Upper lobe of left lung (tissue), 4 donors: ENCODE results near the gene UBE2U.

Source experiments
- POLR2A ChIP-seq, 4 donors: fragments of 450-650 bp; IDR thresholded peaks; one replicate each; pipeline ENCODE4 v1.5.1; 2016 to 2017; ENCODE audit warnings: antibody characterized with exemption in 4 of 4, mild to moderate bottlenecking in 2 of 4
- TF ChIP-seq, protein P1 (sequence below), 6 experiments: fragments of 450-650 bp in 4 of 6; fragments of 200-600 bp in 2 of 6; sonication (generic) in 2 of 6; IDR thresholded peaks; one replicate each; pipeline ENCODE4 v1.5.1; 2016 to 2019; ENCODE audit warnings: antibody characterized with exemption in 6 of 6

DNA sequence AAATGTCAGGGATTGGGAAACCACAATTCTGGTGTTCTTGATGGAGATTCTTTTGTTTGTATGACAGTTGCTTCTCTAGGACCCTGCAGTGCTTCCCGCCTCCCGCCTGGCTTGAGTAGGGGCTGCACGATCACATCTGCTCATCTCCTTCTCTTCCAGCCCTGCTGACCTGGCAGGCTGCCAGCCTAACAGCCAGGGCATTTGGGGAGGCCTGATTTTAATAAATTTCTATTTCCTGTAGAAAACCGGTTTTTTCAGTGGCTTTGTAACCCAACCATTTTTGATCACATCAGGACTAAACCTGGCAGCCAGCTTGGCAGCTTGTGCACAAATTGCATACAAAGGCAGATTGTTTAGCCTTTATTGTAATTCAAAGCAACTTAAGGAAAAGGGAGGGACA lies 78.9 kb downstream of the UBE2U start:
- TF ChIP-seq, protein P1, sequence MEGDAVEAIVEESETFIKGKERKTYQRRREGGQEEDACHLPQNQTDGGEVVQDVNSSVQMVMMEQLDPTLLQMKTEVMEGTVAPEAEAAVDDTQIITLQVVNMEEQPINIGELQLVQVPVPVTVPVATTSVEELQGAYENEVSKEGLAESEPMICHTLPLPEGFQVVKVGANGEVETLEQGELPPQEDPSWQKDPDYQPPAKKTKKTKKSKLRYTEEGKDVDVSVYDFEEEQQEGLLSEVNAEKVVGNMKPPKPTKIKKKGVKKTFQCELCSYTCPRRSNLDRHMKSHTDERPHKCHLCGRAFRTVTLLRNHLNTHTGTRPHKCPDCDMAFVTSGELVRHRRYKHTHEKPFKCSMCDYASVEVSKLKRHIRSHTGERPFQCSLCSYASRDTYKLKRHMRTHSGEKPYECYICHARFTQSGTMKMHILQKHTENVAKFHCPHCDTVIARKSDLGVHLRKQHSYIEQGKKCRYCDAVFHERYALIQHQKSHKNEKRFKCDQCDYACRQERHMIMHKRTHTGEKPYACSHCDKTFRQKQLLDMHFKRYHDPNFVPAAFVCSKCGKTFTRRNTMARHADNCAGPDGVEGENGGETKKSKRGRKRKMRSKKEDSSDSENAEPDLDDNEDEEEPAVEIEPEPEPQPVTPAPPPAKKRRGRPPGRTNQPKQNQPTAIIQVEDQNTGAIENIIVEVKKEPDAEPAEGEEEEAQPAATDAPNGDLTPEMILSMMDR (IDR thresholded peaks at IDR 0.05): no peak
- no peak for TF ChIP-seq POLR2A (IDR thresholded peaks at IDR 0.05)
